Left ventricle myocardium inferior (tissue), 1 donor: ENCODE measurements around the gene TUBAL3. TPM values are rescaled to one million over a fixed set of nuclear protein-coding genes. Genes with fewer than 3 reads are reported as not detected.

Experiments used
- DNase-seq: peaks from one replicate; pipeline ENCODE4 v3.0.0-alpha.2; 2020
- H3K27ac ChIP-seq: fragments of 200-600 bp; replicated peaks from 2 replicates; pipeline ENCODE4 v1.8.0; 2021
- H3K27me3 ChIP-seq: fragments of 200-600 bp; 2 replicates; pipeline ENCODE4 v1.8.0; 2021; ENCODE audit warnings: low read depth
- H3K36me3 ChIP-seq: fragments of 200-600 bp; 2 replicates; pipeline ENCODE4 v1.8.0; 2021
- H3K4me1 ChIP-seq: fragments of 200-600 bp; 2 replicates; pipeline ENCODE4 v1.8.0; 2021
- H3K4me3 ChIP-seq: fragments of 200-600 bp; 2 replicates; pipeline ENCODE4 v1.8.0; 2021; ENCODE audit warnings: mild to moderate bottlenecking, moderate library complexity
- H3K9me3 ChIP-seq: fragments of 200-600 bp; replicated peaks from 2 replicates; pipeline ENCODE4 v1.8.0; 2021
- intact Hi-C: fragments of 100-400 bp; cut with micrococcal nuclease; formaldehyde crosslinking; loops from one replicate; pipeline ENCODE4 v1.11.0; 2022
- total RNA-seq: library from RNA; stranded (reverse); fragmentation: NEBNext Ultra II Directional; extraction: Animal tissue kit (Norgen Biotek cat#: 25700); gene quantifications from one replicate; pipeline ENCODE4 v1.2.1, GENCODE V29; 2021
- TF ChIP-seq, protein P1 (sequence below): fragments of 200-600 bp; IDR thresholded peaks from 2 replicates; pipeline ENCODE4 v1.8.0; 2021; ENCODE audit warnings: antibody characterized with exemption, mild to moderate bottlenecking, borderline replicate concordance
- donor health status: DM: no; HTN: yes; CAD: no; lungs with severe emphysema.

Gene TUBAL3
- total RNA-seq, 1 donor from 2014 or later, result 0.36 TPM

DNA sequence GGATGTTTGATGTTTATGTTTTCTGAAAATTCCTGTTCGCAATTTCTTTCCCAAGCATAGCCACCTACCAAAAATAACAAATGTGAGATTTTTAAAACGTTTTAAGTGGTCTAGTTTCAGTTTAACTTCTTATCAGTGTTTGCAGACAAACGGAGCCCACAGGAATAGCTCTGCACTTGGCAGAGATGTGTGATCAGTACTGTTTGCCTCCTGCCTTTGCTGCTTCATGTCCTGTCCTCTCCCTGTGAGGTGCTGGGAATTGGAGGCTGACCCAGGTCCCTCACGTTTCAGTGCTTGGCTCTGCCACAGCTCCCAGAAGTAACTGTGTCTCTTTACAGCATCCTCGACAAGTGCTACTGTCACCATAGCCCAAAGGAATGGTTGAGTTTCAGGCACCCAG lies 38.7 kb downstream of the TUBAL3 start:
- Histone ChIP-seq H3K36me3 (no peaks in the 10 kb centered on the region), H3K27ac (no peak overlapping the region), H3K4me3 (no peak overlapping the region), H3K4me1 (no peaks in the 10 kb centered on the region), H3K9me3 (no peaks in the 10 kb centered on the region), H3K27me3 (peaks cover 58% of the 10 kb centered on the region)
- intact Hi-C loops, result no loop called here
- TF ChIP-seq, protein P1, sequence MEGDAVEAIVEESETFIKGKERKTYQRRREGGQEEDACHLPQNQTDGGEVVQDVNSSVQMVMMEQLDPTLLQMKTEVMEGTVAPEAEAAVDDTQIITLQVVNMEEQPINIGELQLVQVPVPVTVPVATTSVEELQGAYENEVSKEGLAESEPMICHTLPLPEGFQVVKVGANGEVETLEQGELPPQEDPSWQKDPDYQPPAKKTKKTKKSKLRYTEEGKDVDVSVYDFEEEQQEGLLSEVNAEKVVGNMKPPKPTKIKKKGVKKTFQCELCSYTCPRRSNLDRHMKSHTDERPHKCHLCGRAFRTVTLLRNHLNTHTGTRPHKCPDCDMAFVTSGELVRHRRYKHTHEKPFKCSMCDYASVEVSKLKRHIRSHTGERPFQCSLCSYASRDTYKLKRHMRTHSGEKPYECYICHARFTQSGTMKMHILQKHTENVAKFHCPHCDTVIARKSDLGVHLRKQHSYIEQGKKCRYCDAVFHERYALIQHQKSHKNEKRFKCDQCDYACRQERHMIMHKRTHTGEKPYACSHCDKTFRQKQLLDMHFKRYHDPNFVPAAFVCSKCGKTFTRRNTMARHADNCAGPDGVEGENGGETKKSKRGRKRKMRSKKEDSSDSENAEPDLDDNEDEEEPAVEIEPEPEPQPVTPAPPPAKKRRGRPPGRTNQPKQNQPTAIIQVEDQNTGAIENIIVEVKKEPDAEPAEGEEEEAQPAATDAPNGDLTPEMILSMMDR, result no peak
- no peak for DNase-seq

DNA sequence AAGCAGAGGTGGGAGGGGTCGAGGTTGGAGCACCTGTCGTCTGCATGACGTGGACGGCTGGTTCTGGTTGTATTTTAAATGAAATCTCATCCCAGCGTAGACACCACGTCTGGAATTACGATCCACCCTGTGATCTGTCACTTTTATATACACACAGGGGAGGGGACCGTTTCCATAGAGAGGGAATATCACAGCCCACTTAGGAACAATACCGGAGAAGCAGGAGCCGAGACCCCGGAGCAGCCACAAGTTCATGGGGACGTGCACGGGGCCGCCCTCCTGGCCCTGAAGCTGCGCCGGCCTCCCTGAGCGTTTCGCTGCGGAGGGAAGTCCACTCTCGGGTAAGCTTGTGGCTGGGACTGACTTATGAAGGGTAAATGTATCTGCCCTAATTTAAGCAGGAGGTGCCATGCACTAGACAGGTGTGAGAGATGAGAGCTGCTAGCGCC lies 39.7 kb downstream of the TUBAL3 start, which contains the start of gene UCN3:
Gene UCN3 (plus strand): TSS at position 77 of the 449 bp plus-strand sequence. CDS start 8,755 bp downstream, outside the sequence.
- H3K4me3 ChIP-seq, result no peak within 1 kb of the TSS
- H3K9me3 ChIP-seq, result no peaks in the 10 kb centered on the region
- H3K4me1 ChIP-seq, result no peaks in the 10 kb centered on the region
- H3K36me3 ChIP-seq, result no peaks in the 10 kb centered on the region
- DNase-seq, result no peak
- H3K27me3 ChIP-seq, result peaks cover 65% of the 10 kb centered on the region
- intact Hi-C loops, result no loop called here
- no peak within 1 kb of the TSS for H3K27ac ChIP-seq
- TF ChIP-seq, protein P1, result no peak

DNA sequence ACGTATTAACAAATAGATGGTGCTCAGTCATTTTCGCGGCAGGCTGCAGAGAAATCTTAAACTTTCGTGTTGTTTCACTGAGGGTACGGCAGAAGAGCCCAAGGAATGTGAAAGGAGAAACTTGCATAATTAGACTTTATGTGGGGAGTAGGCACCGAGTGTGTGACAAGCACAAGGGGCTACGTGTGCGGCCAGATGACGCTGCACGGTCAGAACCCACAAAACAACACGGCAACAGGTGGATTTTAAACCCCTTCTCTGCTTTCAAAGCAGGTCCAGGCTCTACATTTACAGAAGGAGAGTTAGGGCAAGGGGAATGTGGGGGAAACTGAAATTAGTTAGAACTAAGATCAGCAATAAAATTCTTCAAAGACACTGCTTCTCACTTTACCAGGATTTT lies 40.3 kb downstream of the TUBAL3 start:
- H3K4me3 ChIP-seq, result no peak overlapping the region
- DNase-seq, result no peak
- H3K27ac ChIP-seq, result no peak overlapping the region
- H3K27me3 ChIP-seq, result peaks cover 69% of the 10 kb centered on the region
- H3K9me3 ChIP-seq, result no peaks in the 10 kb centered on the region
- intact Hi-C loops, result no loop called here
- TF ChIP-seq, protein P1, result no peak
- H3K36me3 ChIP-seq, result no peaks in the 10 kb centered on the region
- no peaks in the 10 kb centered on the region for H3K4me1 ChIP-seq

DNA sequence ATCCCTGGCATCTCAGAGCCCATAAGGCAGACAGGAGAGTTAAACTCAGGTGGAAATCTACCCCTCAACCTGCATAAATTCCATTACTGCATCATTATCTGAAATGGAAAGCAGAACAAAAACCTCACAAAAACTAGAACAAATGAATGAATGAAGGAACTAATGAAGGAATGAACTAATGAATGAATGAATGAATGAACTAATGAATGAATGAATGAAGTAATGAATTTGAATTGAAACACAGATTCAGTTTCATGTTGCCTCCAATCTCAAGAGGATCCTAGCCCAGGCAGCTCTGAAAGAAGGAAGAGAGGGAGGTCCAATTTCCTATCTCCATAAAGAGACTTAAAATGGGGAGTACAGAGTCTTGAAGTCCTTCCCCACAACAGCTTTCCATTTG lies 41.8 kb downstream of the TUBAL3 start:
- TF ChIP-seq, protein P1, result no peak
- H3K4me3 ChIP-seq, result no peak overlapping the region
- H3K27ac ChIP-seq, result no peak overlapping the region
- H3K4me1 ChIP-seq, result no peaks in the 10 kb centered on the region
- H3K9me3 ChIP-seq, result no peaks in the 10 kb centered on the region
- no peaks in the 10 kb centered on the region for H3K36me3 ChIP-seq
- H3K27me3 ChIP-seq, result peaks cover 84% of the 10 kb centered on the region
- DNase-seq, result no peak
- intact Hi-C loops, result no loop called here

DNA sequence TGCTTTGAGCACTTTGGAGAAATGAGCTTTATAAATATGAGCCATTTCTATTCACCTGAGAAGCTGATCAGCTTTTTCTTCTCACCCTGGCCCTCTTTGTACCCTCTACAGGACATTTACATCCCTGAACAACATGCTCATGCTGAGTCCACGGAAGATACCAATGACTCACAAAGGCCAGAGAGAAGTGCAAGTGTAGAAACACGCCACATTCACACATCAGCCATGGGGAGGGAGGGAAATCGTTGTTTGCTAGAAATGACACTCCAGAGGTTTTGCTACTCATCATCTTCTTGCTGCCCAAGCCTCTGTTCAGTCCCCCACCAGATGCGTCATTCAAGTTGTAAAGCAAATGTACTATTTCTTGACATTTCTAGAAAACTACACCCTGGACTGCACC lies 42.7 kb downstream of the TUBAL3 start:
- DNase-seq, result no peak
- Histone ChIP-seq H3K9me3 (no peaks in the 10 kb centered on the region), H3K36me3 (no peaks in the 10 kb centered on the region), H3K4me3 (no peak overlapping the region), H3K4me1 (no peaks in the 10 kb centered on the region), H3K27me3 (peaks cover 87% of the 10 kb centered on the region), H3K27ac (no peak overlapping the region)
- TF ChIP-seq, protein P1, result no peak
- intact Hi-C loops, result no loop called here
